ENCODE results near the gene ELMO1.

Gene ELMO1

GRCh38 chr7:36852931-36853330 is 595.7 kb downstream of the ELMO1 start:
- peak; percentile 43 for DNase-seq

DNA sequence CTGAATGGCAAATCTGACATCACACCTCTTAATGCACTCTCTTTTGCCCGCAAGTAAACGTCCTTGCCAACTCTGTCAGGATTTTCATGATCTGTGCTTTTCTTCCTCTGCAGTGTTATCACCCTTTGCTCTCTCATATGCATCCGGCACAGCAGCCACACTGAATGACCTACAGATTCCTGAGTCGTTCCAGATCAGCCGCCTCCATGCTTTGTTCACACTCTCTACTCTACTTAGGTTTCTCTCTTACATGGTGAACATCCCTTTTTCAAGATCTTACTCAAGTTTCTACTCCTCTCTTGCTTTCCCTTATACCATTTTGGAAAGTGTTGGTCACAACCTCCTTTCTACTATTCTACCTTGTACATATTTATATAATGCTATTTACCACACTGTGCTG is 596.6 kb downstream of the ELMO1 start:
- no peak for DNase-seq

GRCh38 chr7:36851382-36851781 is 597.3 kb downstream of the ELMO1 start:
- no peak for DNase-seq

DNA sequence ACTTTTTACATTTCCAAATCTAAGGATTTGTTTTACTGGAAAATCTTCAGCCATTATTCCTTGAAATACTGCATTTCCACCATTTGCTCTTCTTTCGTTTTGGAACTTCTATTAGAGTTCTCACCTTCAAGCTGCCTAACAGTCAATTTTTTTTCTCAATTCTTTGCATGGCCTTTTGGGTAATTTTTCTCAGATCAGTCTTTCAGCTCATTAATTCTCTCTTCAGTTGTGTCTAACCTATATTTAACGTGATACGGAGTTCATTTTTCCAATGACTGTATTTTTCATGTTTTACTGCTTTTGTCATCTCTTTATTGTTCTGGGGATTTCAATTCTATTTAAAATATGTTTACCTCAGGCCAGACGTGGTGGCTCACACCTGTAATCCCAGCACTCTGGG is 600.7 kb downstream of the ELMO1 start:
- no peak for DNase-seq

GRCh38 chr7:36844374-36844773 is 604.3 kb downstream of the ELMO1 start:
- no peak for DNase-seq

- DNase-seq, result no peak
Measured at GRCh38 chr7:36840904-36841303, 607.8 kb downstream of the ELMO1 start.

- DNase-seq, result no peak
Measured at GRCh38 chr7:36838616-36839225, 609.9 kb downstream of the ELMO1 start.

GRCh38 chr7:36831049-36831448 is 617.6 kb downstream of the ELMO1 start:
- no peak for DNase-seq

- no peak for DNase-seq
Measured at GRCh38 chr7:36827726-36828703, 620.6 kb downstream of the ELMO1 start.

DNA sequence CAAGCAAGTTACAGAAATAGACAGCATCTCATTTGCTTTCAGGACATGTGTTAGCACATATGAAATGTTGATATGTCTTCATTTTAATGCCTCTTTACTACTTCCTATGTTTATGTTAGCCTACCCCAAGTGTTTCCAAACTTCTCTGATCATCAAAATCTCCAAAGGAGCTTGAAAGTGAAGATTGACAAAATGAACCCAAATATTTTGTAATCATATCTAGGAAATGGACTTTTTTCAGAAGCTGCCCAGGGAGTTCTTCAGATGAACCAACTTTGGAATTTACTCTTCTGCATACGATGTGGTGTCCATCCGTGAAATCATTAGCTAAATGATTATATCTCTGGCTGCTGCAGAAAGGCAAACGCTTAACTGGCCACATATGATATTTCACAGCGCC is 623.2 kb downstream of the ELMO1 start:
- no peak for DNase-seq

- peak; percentile 41 for DNase-seq
Measured at GRCh38 chr7:36823353-36823752, 625.3 kb downstream of the ELMO1 start.

DNA sequence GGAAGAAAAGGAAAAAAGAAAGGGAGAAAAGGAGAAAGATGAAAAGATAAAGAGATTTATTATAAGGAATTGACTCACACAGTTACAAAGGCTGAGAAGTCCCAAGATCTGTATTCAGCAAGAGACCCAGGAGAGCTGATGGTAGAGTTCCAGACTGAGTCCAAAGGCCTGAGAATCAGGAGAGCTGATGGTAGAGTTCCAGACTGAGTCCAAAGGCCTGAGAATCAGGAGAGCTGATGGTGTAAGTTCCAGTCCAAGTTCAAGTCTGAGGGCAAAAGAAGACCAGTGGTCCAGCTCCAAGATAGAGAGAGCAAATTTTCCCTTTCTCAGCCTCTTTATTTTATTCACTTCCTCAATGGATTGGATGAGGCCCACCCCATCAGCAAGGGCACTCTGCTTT is 627.0 kb downstream of the ELMO1 start:
- DNase-seq, result no peak

GRCh38 chr7:36820527-36821170 is 628.0 kb downstream of the ELMO1 start:
- DNase-seq, result no peak

DNA sequence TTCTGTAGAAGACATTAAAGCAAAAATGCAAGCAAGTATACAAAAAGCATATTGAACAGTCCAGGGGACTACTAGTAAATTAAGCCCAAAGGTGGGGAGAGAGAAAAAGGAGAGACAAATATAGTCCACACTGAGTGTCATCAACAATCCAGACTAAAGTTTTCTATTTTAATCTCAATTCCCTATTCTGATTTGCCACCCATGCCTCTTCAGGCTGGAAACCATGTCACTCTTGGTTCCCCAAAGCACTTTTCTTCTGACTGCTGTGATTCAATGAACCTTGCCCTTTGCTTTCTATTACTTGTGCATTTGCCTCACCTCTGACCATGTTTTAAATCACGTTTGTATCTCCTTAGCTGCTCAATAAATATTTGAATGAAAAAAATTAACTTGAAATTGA is 629.0 kb downstream of the ELMO1 start:
- DNase-seq, result no peak

GRCh38 chr7:36814311-36814710 is 634.4 kb downstream of the ELMO1 start:
- DNase-seq, result no peak

DNA sequence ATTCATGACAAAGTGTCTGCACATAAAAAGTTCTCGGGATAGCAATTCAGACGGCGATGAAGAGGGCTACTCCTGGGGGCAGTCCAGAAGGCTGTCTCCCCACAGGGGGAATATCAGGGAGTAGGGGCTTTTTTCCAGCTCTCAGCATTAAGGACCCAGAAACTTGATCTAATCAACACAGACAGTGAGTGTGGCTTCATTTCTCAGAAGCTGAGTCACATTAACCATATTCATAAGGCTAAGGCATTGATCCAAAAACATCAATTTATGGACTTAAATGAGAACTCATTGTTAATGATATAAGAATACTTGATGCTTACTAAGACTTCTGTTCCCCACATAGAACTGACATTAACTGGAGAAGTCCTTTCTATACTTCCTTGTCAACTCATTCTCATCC is 636.9 kb downstream of the ELMO1 start:
- DNase-seq, result no peak

GRCh38 chr7:36810489-36810888 is 638.2 kb downstream of the ELMO1 start:
- no peak for DNase-seq

DNA sequence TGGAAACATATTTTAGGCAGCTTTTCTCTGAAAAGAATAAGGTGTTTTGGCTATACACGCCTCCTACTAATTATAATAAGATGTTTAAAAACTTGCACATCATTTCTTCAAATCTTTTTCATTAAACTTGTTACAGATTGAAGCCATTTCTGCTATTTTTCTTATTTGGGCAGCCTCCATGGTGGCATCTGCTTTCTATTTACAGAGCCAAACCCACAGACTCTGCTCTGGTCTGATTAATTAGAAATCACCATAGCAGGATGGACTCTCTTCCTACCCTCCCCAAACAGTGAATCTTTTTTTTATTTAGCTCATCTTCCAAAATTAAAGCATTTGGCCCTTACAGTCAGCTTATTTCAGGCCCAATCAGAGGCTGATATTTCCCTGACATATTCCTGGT is 638.6 kb downstream of the ELMO1 start:
- DNase-seq, result no peak

DNA sequence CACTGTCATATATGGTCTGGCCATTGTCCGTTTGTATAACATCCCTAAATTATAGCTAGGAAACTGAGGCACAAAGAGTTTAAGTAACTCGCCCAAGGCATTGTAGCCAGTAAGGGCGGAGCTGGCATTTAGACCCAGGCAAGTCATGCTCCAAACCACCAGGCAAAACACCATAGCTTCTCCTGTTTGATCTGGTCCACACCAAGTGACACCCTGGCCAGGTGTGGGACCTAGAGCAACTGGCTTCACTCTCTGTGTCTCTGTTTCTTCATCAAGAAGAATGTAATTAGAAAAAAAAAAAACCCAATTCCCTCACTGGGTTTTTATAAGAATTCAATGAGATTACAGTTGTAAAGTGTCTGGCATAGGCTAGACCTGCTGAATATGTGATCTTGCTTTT is 639.2 kb downstream of the ELMO1 start:
- no peak for DNase-seq

GRCh38 chr7:36809086-36809485 is 639.6 kb downstream of the ELMO1 start:
- no peak for DNase-seq

- DNase-seq, result no peak
Measured at GRCh38 chr7:36806891-36807290, 641.8 kb downstream of the ELMO1 start.
